GM23338 (cell line): Measurements from ENCODE around the gene SGCD. TPM values are rescaled to one million over a fixed set of nuclear protein-coding genes. Genes with fewer than 3 reads are reported as not detected.

Experiments used
- ATAC-seq: fragments of 200-7000 bp; cut with Tn5 transposase; 3 replicates; pipeline ENCODE4 v1.9.1; 2020
- DNase-seq: peaks from one replicate; pipeline ENCODE4 v3.0.0-alpha.2; 2015; ENCODE audit warnings: low spot score
- H2AFZ ChIP-seq: fragments of 200-600 bp; sonication (generic); 2 replicates; pipeline ENCODE4 v1.8.0; 2016; ENCODE audit warnings: antibody characterized with exemption, mild to moderate bottlenecking, moderate library complexity
- H3F3A ChIP-seq: fragments of 200-600 bp; sonication (generic); replicated peaks from 2 replicates; pipeline ENCODE4 v1.8.0; 2017; ENCODE audit warnings: antibody characterized with exemption, mixed run types, low read depth
- H3K27ac ChIP-seq: fragments of 200-600 bp; sonication (generic); 2 replicates; pipeline ENCODE4 v1.6.1; 2016; ENCODE audit warnings: low read depth
- H3K27me3 ChIP-seq: fragments of 200-600 bp; sonication (generic); 2 replicates; pipeline ENCODE4 v1.8.0; 2016; ENCODE audit warnings: mild to moderate bottlenecking, mixed run types, moderate library complexity; ENCODE audit not compliant: insufficient read depth
- H3K36me3 ChIP-seq: fragments of 200-600 bp; sonication (generic); 2 replicates; pipeline ENCODE4 v1.8.0; 2016; ENCODE audit warnings: mild to moderate bottlenecking; ENCODE audit not compliant: insufficient read depth
- H3K4me1 ChIP-seq: fragments of 200-600 bp; sonication (generic); 2 replicates; pipeline ENCODE4 v1.8.0; 2016; ENCODE audit warnings: mild to moderate bottlenecking, moderate library complexity; ENCODE audit not compliant: insufficient read depth
- H3K4me2 ChIP-seq: fragments of 200-600 bp; sonication (generic); 2 replicates; pipeline ENCODE4 v1.7.1; 2017; ENCODE audit warnings: mixed run types
- H3K4me3 ChIP-seq: fragments of 200-600 bp; sonication (generic); 2 replicates; pipeline ENCODE4 v1.6.1; 2016; ENCODE audit warnings: mixed run types
- H3K79me2 ChIP-seq: fragments of 200-600 bp; sonication (generic); replicated peaks from 2 replicates; pipeline ENCODE4 v1.8.0; 2017; ENCODE audit warnings: mild to moderate bottlenecking; ENCODE audit not compliant: insufficient read depth
- H3K9me2 ChIP-seq: fragments of 200-600 bp; sonication (generic); 2 replicates; pipeline ENCODE4 v1.8.0; 2017; ENCODE audit not compliant: insufficient read depth
- H4K20me1 ChIP-seq: fragments of 200-600 bp; sonication (generic); replicated peaks from 2 replicates; pipeline ENCODE4 v1.8.0; 2017; ENCODE audit warnings: mild to moderate bottlenecking; ENCODE audit not compliant: insufficient read depth
- H3K27ac Mint-ChIP-seq: 2 replicates; pipeline ENCODE4 v1.8.0; 2020; ENCODE audit warnings: inconsistent platforms, mild to moderate bottlenecking, moderate library complexity, mixed read lengths
- H3K27me3 Mint-ChIP-seq: 3 replicates; pipeline ENCODE4 v1.8.0; 2022; ENCODE audit warnings: low read depth, mild to moderate bottlenecking, moderate library complexity, mixed read lengths, inconsistent platforms; ENCODE audit not compliant: insufficient read depth, poor library complexity
- H3K36me3 Mint-ChIP-seq: 3 replicates; pipeline ENCODE4 v1.8.0; 2021; ENCODE audit warnings: low read depth, mild to moderate bottlenecking, inconsistent platforms, moderate library complexity, mixed read lengths
- H3K4me1 Mint-ChIP-seq: 3 replicates; pipeline ENCODE4 v1.8.0; 2020; ENCODE audit warnings: mild to moderate bottlenecking, inconsistent platforms, mixed read lengths
- H3K4me3 Mint-ChIP-seq: 3 replicates; pipeline ENCODE4 v1.8.0; 2021; ENCODE audit warnings: moderate library complexity, mild to moderate bottlenecking, inconsistent platforms, mixed read lengths
- H3K9me3 Mint-ChIP-seq: 3 replicates; pipeline ENCODE4 v1.8.0; 2020; ENCODE audit warnings: moderate library complexity, mild to moderate bottlenecking, inconsistent platforms, mixed read lengths
- ETS1 ChIP-seq: IDR thresholded peaks from 2 replicates; pipeline ENCODE4 v1.6.1; 2016; ENCODE audit warnings: antibody characterized with exemption
- EZH2phosphoT487 ChIP-seq: fragments of 200-600 bp; sonication (generic); IDR thresholded peaks from one replicate; pipeline ENCODE4 v1.8.1; 2018; ENCODE audit warnings: antibody characterized with exemption; ENCODE audit not compliant: unreplicated experiment
- NANOG ChIP-seq: IDR thresholded peaks from 2 replicates; pipeline ENCODE4 v1.6.1; 2016; ENCODE audit warnings: antibody characterized with exemption, borderline replicate concordance
- POLR2AphosphoS5 ChIP-seq: IDR thresholded peaks from 2 replicates; pipeline ENCODE4 v1.6.1; 2016; ENCODE audit warnings: antibody characterized with exemption, low read depth
- REST ChIP-seq: IDR thresholded peaks from one replicate; pipeline ENCODE4 v1.6.1; 2018; ENCODE audit warnings: antibody characterized with exemption; ENCODE audit not compliant: unreplicated experiment
- STAT1 ChIP-seq: IDR thresholded peaks from one replicate; pipeline ENCODE4 v1.6.1; 2016; ENCODE audit warnings: antibody characterized with exemption; ENCODE audit not compliant: unreplicated experiment
- ZNF114 ChIP-seq: fragments of 250-450 bp; sonication (Bioruptor Pico); IDR thresholded peaks from 2 replicates; pipeline ENCODE4 v1.5.0; 2020; ENCODE audit warnings: mild to moderate bottlenecking, moderate library complexity
- ZNF331 ChIP-seq: fragments of 250-450 bp; sonication (Bioruptor Pico); IDR thresholded peaks from 2 replicates; pipeline ENCODE4 v1.5.0; 2020; ENCODE audit warnings: low read depth, mild to moderate bottlenecking, moderate library complexity
- polyA plus RNA-seq: library from polyadenylated mRNA; unstranded; fragments of >200 nt; fragmentation: Nextera tagmentation; extraction: Ambion mirVana; gene quantifications from 2 replicates; pipeline ENCODE4 v1.2.1, GENCODE V29; 2016
- total RNA-seq: library from RNA; depleted of rRNA; stranded (reverse); fragments of >200 nt; shearing (Covaris generic); gene quantifications from 2 replicates; pipeline ENCODE4 v1.2.3, GENCODE V29; 2014

The SGCD gene
- total and polyA plus RNA-seq, 2 experiments from 2014 or later, result 0.03 to 0.05 TPM

- Histone ChIP-seq H3K4me1 (peaks cover 16% of the 10 kb centered on the region), H3K79me2 (no peaks in the 10 kb centered on the region), H3K4me2 (0 out of 2 replicates have a peak overlapping the region, but pooled peaks have one; percentile 24), H3K27ac (no peak overlapping the region), H3K36me3 (no peaks in the 10 kb centered on the region), H2AFZ (no peak overlapping the region), H4K20me1 (no peaks in the 10 kb centered on the region), H3F3A (no peaks in the 10 kb centered on the region), H3K4me3 (no peak overlapping the region), H3K9me2 (peaks cover 8% of the 10 kb centered on the region; the same call in 1 of the 2 replicates), H3K27me3 (no peaks in the 10 kb centered on the region)
- ATAC-seq (no peak), DNase-seq (no peak)
- Mint-ChIP-seq H3K36me3 (no peaks in the 10 kb centered on the region), H3K27me3 (no peaks in the 10 kb centered on the region), H3K9me3 (no peaks in the 10 kb centered on the region), H3K4me3 (no peak overlapping the region), H3K27ac (no peak overlapping the region), H3K4me1 (peaks cover 22% of the 10 kb centered on the region)
- TF ChIP-seq REST, result no peak
These were observed 356.0 kb downstream of the SGCD start for GRCh38 chr5:156682971-156683370.

- H4K20me1 ChIP-seq, result no peaks in the 10 kb centered on the region
- no peaks in the 10 kb centered on the region for H3K79me2 ChIP-seq
- peak; percentile 46; the same call in 2 of the 3 replicates for ATAC-seq
- Mint-ChIP-seq H3K4me3 (no peak overlapping the region), H3K9me3 (no peaks in the 10 kb centered on the region), H3K4me1 (peaks cover 22% of the 10 kb centered on the region), H3K36me3 (no peaks in the 10 kb centered on the region), H3K27me3 (no peaks in the 10 kb centered on the region), H3K27ac (no peak overlapping the region)
- H2AFZ ChIP-seq, result no peak overlapping the region
- peak overlapping the region; percentile 24; the same call in 1 of the 2 replicates for H3K4me2 ChIP-seq
- H3K27me3 ChIP-seq, result no peaks in the 10 kb centered on the region
- H3F3A ChIP-seq, result no peaks in the 10 kb centered on the region
- H3K4me1 ChIP-seq, result peaks cover 16% of the 10 kb centered on the region
- TF ChIP-seq NANOG (no peak), STAT1 (no peak), ETS1 (no peak), ZNF331 (CRISPR knock-in tag) (no peak), ZNF114 (no peak), EZH2phosphoT487 (no peak), POLR2AphosphoS5 (no peak)
- no peak for DNase-seq
- no peaks in the 10 kb centered on the region for H3K36me3 ChIP-seq
- H3K4me3 ChIP-seq, result no peak overlapping the region
- H3K27ac ChIP-seq, result no peak overlapping the region
- H3K9me2 ChIP-seq, result peaks cover 8% of the 10 kb centered on the region; the same call in 1 of the 2 replicates
These were observed 356.5 kb downstream of the SGCD start for GRCh38 chr5:156683509-156683908.
